Sigmoid colon (tissue), 3 donors: Measurements from ENCODE around the gene GATA1.

Experiments used
- CTCF ChIP-seq, 4 experiments: fragments of 450-650 bp in 3 of 4; fragments of 200-600 bp in 1 of 4; IDR thresholded peaks; one replicate each; pipeline ENCODE4 v1.5.1; 2016 to 2019; ENCODE audit warnings: antibody characterized with exemption in 4 of 4, mild to moderate bottlenecking in 3 of 4, moderate library complexity in 2 of 4
- POLR2A ChIP-seq, 2 donors: fragments of 450-650 bp; IDR thresholded peaks; one replicate each; pipeline ENCODE4 v1.6.1; 2016; ENCODE audit warnings: antibody characterized with exemption in 2 of 2, mild to moderate bottlenecking in 2 of 2, moderate library complexity in 2 of 2

- no peak for TF ChIP-seq POLR2A (IDR thresholded peaks at IDR 0.05)
- TF ChIP-seq CTCF (IDR thresholded peaks at IDR 0.05): no peak
These were observed 40.7 kb downstream of the GATA1 start for GRCh38 chrX:48826876-48827653.
